ENCODE data around the gene EML2.

DNA sequence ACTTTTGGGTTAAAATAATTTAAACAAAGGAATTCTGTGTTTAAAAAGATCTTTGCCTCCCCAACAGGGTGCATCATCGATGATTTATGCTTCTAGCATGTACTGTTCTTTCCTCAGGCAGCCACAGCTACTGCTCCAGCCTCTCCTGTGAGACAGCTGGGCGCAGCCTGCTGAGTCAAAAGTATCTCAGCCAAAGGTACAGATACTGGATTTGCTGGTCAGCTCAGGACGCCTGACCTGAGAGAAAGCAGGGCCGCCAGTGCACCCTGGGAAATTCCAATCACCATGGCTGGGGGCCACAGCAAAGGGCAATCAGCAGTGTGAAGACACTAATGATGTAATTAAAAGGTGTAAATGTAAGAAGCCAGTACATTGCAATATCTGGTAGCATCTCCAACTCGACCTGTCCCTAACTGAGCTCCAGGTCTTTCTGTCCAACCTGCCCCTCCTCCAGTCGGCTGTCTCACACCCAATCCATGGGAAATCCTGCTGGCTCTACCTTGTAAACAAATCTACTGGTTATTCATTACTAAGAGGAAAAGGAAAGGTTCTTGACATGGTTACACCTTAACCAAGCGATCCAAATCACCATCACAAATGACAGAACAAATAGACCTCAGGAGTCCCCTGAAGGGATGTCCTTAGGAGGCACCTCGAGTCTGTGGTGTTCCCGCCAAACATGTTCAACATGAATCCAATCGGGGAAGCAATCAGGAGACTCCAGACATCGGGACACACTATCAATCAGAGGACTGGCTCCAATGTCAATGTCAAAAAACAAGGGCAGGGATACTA, 61.9 kb downstream of the EML2 start:
- TF ChIP-seq, protein P1, sequence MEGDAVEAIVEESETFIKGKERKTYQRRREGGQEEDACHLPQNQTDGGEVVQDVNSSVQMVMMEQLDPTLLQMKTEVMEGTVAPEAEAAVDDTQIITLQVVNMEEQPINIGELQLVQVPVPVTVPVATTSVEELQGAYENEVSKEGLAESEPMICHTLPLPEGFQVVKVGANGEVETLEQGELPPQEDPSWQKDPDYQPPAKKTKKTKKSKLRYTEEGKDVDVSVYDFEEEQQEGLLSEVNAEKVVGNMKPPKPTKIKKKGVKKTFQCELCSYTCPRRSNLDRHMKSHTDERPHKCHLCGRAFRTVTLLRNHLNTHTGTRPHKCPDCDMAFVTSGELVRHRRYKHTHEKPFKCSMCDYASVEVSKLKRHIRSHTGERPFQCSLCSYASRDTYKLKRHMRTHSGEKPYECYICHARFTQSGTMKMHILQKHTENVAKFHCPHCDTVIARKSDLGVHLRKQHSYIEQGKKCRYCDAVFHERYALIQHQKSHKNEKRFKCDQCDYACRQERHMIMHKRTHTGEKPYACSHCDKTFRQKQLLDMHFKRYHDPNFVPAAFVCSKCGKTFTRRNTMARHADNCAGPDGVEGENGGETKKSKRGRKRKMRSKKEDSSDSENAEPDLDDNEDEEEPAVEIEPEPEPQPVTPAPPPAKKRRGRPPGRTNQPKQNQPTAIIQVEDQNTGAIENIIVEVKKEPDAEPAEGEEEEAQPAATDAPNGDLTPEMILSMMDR (IDR thresholded peaks at IDR 0.05): no peak
- no peak for TF ChIP-seq POLR2A (IDR thresholded peaks at IDR 0.05)
